GM12878 (cell line): ENCODE results near the gene COG1.

Source experiments
- EGR1 ChIP-seq, 2 experiments: IDR thresholded peaks; 1 replicate in 1 of 2; 2 replicates in 1 of 2; pipeline ENCODE4 v1.6.1; 2011 to 2012; ENCODE audit warnings: low read depth in 2 of 2, low read length in 2 of 2, borderline replicate concordance in 1 of 2, mild to moderate bottlenecking in 1 of 2, moderate library complexity in 1 of 2
- GABPA ChIP-seq: IDR thresholded peaks from 2 replicates; pipeline ENCODE4 v1.6.1; 2014; ENCODE audit warnings: antibody characterized with exemption, low read depth, mild to moderate bottlenecking, inconsistent platforms
- POLR2A ChIP-seq: IDR thresholded peaks from 2 replicates; pipeline ENCODE4 v1.6.1; 2011; ENCODE audit warnings: low read depth, mild to moderate bottlenecking, low read length
- TAF1 ChIP-seq: IDR thresholded peaks from 2 replicates; pipeline ENCODE4 v1.6.1; 2011; ENCODE audit warnings: mild to moderate bottlenecking, low read depth, low read length, borderline replicate concordance

GRCh38 chr17:73249700-73250099, 56.8 kb downstream of the COG1 start:
- TF ChIP-seq GABPA = no peak
- TF ChIP-seq EGR1 (IDR thresholded peaks at IDR 0.05; ENCODE audit: borderline replicate concordance in 1 of 2, low read depth in 2 of 2, low read length in 2 of 2) = no peak
- no peak for TF ChIP-seq TAF1
- TF ChIP-seq POLR2A = no peak
